Spleen (tissue), 7 donors: Measurements from ENCODE around the gene FNDC5.

Experiments
- CTCF ChIP-seq, 11 experiments: fragments of 200-600 bp in 7 of 11; fragments of 450-650 bp in 4 of 11; sonication (generic) in 4 of 11; IDR thresholded peaks in 8 of 11; conservative IDR thresholded peaks in 3 of 11; 1 replicate in 7 of 11; 2 replicates in 4 of 11; pipeline versions ENCODE4 v1.4.0 to v1.8.0; 2016 to 2021; ENCODE audit warnings: antibody characterized with exemption in 11 of 11, inconsistent platforms in 4 of 11, mild to moderate bottlenecking in 1 of 11
- POLR2A ChIP-seq, 3 donors: fragments of 450-650 bp; IDR thresholded peaks; one replicate each; pipeline ENCODE4 v1.5.1; 2017; ENCODE audit warnings: antibody characterized with exemption in 3 of 3, mild to moderate bottlenecking in 1 of 3
- POLR2AphosphoS5 ChIP-seq, 3 donors: sonication (generic); formaldehyde crosslinking; IDR thresholded peaks; one replicate each; pipeline ENCODE4 v1.5.1; 2017; ENCODE audit warnings: antibody characterized with exemption in 3 of 3
- donor health status: DM: no; HTN: no; CAD: no; lungs with moderate emphysema.
- donor health status: DM: no; HTN: no; CAD: no.
- donor health status: DM: no; HTN: no; CAD: no.

GRCh38 chr1:32904797-32905196 lies 34.1 kb upstream of the FNDC5 start:
- TF ChIP-seq CTCF (IDR thresholded peaks at IDR 0.05 in 8 of 11, conservative IDR thresholded peaks at IDR 0.05 in 3 of 11) (no peak), POLR2AphosphoS5 (IDR thresholded peaks at IDR 0.05) (no peak), POLR2A (IDR thresholded peaks at IDR 0.05) (no peak)
